HG03064 (cell line): ENCODE measurements around the gene CDHR2.

Source experiments
- ATAC-seq: cut with Tn5 transposase; IDR thresholded peaks from one replicate; pipeline ENCODE4 v1.9.1; 2021; ENCODE audit warnings: low read depth; ENCODE audit not compliant: unreplicated experiment

Gene CDHR2

DNA sequence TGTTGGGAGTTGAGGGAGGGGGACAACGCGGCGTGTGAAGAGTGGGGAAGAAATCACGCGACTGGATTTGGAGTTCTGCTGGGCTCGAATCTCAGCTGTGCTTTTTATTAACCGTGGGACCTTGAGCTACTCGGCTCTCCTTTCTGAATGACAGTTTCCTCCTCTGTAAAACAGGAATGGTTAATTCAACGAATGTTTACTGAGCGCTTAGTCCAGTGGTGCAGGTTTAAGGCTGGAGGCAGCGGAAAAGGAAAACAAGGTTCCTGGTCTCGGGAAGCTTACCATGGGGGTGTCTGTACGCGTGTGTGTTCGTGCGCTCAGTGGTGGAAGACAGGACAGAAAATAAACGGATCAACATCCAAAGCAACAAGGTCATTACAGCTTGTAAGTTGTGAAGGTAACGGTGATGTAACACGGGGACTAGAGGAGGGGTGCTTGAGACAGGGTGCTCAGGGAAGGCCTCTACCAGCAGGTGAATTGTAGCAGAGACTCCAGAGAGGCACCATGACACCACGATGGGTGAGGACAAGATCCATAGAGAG, 81.6 kb downstream of the CDHR2 start:
- no peak for ATAC-seq

DNA sequence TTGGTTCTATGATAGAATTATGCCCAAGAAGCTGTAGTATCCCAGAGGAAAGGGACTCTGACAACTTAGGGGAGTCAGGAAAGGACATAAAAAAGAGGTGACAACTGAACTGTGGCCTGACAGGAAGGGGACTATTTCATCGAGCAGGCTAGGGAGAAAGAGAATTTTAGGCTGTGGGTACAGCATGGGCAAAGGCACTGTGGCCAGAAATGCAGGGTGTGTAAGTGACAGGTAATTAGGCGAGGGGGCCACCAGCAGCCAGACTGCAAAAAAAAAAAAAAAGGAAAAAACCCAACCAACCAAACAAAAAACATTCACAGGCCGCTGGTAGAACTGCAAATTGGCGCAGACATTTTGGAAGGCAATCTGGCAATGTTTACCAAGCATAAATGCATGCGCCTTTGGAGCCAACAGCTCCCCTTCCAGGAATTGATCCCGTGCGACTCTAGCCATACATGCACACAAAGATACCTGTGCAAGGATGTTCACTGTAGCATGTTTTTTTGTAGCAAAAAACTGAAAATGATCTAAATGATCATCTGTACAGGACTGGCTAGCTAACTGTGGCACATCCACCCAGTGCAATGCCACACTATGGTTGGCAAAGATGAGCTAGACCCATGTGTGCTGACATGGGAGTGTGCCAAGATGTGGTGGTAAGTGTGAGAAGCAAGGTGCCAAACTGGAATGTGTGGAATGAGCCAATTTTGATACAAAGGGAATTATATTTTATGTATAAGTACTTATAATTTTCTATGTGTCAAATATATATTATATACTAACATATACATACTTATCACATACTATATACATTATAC, 82.5 kb downstream of the CDHR2 start:
- ATAC-seq: no peak

DNA sequence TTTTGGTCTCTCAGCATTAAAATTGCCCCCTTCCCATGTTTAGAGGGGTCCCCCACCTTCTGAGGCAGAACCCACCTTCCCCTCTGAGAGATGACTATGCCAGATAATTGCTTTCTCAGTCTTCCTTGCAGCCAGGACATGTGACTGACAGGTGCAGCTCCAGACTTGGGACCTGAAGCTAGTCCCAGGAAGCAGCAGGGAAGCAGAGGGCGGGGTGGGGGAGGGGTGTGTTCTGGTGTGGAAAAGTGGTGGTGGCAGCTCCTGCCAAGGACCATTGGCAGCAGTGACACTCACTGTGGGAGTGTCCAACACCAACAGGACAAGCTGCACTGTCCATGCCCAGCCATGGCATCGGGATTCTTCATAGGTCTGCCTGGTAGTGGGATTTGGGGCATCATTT, 83.6 kb downstream of the CDHR2 start:
- no peak for ATAC-seq

DNA sequence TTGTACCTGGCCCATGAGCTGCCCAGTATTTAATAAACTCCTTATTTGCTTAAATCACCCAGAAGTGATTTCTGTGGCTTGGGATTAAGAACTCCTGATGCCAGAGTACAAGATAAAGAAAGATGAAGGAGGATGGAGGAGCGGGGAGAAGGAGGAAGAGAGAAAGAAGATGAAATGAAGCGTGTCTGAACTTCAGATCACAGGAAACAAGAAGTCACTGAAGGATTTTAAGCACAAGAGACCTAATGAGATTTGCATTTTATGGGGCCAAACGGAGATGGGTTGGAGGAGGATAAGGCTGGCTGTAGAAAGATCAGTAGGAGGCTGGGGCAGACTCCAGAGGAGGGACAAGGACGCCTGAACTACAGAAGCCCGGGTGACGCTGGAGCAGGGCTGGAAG, 84.5 kb downstream of the CDHR2 start:
- ATAC-seq: no peak

DNA sequence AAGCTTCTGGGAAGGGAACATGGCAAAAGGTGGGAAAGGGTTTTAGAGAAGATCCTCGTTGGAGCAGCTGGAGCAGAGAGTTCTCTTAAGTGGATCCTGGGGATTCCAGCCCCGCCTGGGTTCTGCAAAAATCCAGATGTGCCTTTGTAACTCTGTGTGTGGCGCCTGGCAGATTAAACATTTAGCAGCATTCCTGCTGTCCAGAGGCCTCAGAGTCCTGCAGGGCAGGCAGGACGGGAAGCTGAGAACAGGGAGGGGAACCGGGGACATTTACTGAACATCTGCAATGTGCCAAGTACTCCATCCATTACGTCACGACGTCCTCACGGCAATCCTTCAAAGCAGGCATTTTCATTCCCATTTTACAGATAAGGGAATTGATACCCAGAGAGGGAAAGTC, 87.3 kb downstream of the CDHR2 start:
- no peak for ATAC-seq

DNA sequence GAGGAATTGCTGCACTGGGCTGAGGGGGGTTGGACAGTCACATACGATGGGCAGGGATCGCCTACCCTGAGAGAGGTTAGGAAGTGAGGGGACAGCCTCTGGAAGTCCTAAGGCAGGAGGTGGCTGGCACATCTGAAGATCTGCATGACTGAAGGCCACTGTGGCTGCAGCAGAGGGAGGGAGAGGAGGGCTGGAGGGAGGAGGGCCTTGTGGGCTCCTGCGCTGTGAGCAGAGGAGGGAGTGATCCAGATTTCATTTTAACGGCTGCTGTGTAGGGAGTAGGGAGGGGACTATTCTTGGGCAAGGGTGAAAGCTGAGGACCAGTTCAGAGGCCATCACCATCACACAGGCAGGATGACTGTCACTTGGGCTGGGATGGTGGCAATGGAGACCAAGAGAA, 88.4 kb downstream of the CDHR2 start:
- ATAC-seq: no peak

DNA sequence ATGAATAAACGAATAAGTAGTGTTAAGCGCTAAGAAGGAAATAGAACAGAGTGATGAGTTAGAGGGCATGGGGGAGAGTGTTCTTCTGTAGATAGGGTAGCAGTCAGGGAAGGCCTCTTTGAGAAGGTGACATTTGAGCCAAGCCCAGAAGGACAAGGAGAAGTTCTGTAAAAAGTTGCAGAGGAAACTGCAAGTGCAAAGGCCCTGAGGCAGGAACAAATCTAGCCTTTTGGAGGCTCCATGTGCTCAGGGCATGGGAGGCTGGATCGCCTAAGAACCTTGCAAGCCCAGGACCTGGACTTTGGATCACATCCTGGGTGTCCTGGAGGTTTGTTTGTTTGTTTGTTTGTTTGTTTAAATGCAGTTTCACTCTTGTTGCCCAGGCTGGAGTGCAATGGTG, 89.3 kb downstream of the CDHR2 start:
- ATAC-seq: no peak

DNA sequence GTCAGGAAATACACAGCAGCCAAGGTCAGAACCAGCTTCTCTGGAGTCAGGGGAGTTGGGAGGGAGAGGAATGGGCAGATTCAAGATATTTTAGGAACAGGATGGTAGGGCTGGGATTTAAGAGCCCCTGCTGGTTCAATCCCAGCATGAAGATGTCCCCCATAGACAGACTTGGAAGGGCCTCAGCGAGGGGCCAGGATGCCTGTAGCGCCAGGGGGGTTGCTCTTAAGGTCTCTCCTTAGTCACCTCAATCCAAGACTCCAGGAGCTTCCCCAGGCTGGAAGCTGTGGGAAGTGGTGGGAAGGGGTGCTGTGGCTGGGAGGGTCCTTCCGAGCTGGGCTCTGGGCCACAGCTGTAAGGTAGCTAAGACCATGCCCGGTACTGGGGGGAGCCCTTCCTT, 90.1 kb downstream of the CDHR2 start:
- ATAC-seq: no peak

DNA sequence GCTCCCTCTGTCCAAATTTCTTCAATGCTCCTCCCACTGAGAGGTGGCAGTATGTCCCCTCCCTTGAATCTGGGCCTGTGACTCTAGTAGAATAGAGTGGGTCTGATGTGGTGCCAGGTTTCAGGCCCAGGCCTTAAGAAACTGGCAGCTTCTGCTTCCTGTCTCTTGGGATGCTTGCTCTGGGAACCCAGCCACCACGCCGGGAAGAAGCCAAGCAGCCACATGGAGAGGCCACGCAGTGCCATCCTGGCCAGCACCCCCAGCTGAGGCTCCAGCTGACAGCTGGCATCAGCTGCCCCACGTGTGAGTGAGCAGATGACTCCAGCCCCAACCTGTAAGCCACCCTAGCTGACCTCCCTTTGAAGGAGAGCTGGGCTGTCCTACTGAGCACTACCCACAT, 90.8 kb downstream of the CDHR2 start:
- ATAC-seq: no peak

DNA sequence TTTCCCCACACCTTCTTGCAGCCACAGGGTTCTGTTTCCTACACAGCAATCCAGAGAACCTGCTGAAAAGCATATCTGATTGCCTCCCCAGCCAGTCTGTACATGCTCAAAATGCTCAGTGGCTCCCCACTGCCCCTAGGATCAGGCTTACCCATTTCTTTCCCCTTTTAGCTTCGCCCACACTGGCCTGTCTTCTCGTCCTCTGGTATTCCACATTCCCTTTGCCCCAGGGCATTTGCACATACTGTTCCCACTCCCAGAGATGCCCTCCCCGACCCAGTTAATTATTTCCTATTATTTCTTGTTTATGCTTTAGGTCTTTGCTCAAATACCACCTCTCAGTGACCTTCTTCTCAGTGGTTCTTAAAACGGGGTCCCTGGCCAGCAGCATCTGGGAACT, 91.5 kb downstream of the CDHR2 start:
- no peak for ATAC-seq

DNA sequence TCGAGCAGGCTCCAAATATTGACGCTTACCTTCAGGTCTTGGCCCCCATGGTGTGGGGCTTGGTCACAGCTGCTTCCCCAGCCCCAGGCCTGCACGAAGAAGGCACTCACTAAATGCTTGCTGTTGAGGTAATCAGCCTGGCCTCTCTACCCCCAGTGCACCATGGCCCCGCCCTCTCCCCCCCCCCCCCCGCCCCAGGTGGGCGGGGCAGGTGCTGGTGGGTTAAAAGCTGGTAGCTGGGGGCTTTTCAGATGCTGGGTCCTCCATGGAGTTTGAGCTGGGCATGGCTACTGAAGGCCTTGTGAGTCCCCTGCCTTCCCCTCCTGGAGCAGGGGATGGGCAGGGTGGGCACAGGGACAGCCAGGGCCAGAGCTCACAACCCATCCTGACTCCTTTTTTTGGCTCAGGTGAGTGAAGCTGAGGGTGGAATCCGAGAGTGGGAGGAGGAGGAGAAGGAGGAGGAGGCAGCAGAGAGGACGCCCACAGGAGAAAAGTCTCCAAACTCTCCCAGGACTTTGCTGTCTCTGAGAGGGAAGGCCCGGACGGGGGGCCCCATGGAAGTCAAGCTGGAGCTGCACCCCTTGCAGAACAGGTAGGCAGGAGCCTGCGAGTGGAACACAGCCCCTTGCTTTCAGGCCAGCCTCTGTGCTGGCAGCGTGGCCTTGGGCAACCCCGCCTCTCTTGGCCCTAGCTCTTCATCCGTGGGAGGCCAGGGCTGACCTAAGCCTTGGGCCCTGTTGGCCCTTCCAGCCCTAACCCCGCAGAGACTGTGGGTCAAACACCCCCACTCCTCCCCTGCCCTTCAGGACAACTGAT, 93.7 kb downstream of the CDHR2 start:
- no peak for ATAC-seq

DNA sequence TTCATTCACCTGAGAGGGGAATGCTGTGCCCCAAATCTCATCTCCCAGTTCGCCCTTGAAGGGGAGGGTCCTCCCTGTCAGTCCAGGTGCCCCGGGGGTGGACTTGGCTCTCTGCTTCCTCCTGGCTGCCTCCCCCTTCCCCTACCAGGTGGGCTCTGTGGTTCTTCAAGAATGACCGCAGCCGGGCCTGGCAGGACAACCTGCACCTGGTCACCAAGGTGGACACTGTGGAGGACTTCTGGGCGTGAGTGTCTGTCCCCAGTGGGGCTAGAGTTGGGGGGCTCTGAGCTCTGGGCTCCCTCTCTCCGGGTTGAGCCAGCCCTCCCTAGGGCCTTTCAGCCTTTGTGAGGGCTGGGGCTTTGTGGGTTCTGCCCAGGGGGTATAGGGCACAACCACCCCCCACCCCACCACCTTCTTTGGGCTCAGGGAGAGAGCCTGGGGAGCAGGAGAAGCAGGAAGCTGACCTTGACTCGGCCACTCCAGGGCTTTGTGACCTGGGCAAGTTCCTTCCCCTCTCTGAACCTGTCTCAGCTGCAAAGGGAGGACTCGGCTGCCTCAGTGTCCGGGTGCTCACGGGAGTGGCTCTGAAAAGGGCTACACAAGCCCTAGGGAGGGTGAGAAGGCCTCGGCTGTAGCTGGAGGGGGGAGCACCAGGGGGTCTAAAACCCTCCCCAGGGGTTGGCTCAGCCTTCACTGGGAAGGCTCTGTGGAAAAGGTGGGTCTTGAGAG, 94.5 kb downstream of the CDHR2 start:
- ATAC-seq: no peak

DNA sequence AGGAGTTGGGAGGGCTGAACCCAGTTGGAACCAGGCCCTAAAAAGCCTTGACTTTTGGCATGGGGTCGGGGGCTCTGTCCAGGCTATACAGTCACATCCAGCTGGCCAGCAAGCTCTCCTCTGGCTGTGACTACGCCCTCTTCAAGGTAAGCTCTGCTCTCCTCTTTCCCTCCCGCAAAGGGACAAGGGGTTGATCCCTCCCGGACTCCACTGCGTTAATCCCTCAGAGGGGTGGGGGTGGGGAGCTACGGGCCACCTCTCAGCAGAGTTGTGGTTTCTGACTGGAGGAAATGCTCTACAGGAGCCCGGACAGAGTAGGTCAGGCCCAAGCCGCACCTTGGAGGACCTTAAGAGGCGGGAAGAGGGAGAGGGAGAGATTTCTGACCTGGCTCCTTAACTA, 95.2 kb downstream of the CDHR2 start:
- ATAC-seq: no peak

DNA sequence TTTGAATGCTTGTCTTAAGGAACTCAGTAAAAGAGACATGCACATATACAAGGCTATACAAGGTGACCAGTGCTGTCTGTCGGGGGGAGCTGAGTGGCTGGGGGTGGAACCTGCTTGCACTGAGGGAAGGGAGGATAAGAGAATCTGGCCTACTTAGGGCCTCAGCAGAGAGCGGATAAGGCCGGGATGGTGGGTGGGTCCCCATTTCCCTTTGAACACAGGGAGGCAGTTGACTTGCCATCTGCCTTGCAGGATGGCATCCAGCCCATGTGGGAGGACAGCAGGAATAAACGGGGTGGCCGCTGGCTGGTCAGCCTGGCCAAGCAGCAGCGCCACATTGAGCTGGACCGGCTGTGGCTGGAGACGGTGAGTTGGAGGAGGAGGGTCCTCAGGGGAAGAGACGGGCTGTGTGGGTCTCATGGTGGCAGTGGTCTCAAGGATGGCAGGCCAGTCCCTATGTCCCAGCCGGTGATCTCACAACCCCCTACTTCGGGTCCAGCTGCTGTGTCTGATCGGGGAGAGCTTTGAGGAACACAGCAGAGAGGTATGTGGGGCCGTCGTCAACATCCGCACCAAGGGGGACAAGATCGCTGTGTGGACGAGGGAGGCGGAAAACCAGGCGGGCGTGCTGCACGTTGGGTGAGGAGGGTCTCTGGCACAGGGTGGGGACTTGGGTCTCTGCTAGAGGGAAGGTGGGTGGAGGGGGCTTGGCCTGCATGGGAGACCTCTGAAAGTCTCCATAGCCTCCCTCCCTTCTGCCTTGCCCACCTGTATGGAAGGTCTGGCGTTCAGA, 95.9 kb downstream of the CDHR2 start:
- ATAC-seq: no peak
